Measurements from ENCODE around the gene SVOP. TPM values are rescaled to one million over a fixed set of nuclear protein-coding genes. Genes with fewer than 3 reads are reported as not detected.

Gene SVOP
- polyA plus RNA-seq, 1 donor from 2014 or later: not detected

GRCh38 chr12:108912361-108912760 is 108.5 kb downstream of the SVOP start:
- Mint-ChIP-seq H3K27ac (no peak overlapping the region), H3K9me3 (peaks cover 0 to 1% (median 0%) of the 10 kb centered on the region in 3 donors), H3K4me1 (peaks cover 0 to 6% (median 4%) of the 10 kb centered on the region in 3 donors), H3K27me3 (peaks cover 4% of the 10 kb centered on the region), H3K36me3 (peaks cover 3% of the 10 kb centered on the region), H3K4me3 (no peak overlapping the region)

GRCh38 chr12:108911915-108912314 is 109.0 kb downstream of the SVOP start:
- Mint-ChIP-seq H3K36me3 (peaks cover 3% of the 10 kb centered on the region), H3K4me3 (no peak overlapping the region), H3K4me1 (peaks cover 0 to 6% (median 4%) of the 10 kb centered on the region in 3 donors), H3K9me3 (peaks cover 0 to 1% (median 0%) of the 10 kb centered on the region in 3 donors), H3K27ac (no peak overlapping the region), H3K27me3 (peaks cover 4% of the 10 kb centered on the region)

- Mint-ChIP-seq H3K27ac (no peak overlapping the region), H3K9me3 (peaks cover 0 to 1% (median 0%) of the 10 kb centered on the region in 3 donors), H3K36me3 (peaks cover 3% of the 10 kb centered on the region), H3K4me3 (no peak overlapping the region), H3K27me3 (peaks cover 4% of the 10 kb centered on the region), H3K4me1 (peaks cover 10 to 12% (median 11%) of the 10 kb centered on the region in 3 donors)
Observed at GRCh38 chr12:108910336-108910735, 110.5 kb downstream of the SVOP start.

- Mint-ChIP-seq H3K27me3 (peaks cover 3% of the 10 kb centered on the region), H3K4me3 (peak overlapping the region in 1 of 4 donors; percentile 63), H3K27ac (no peak overlapping the region), H3K4me1 (peaks cover 14 to 18% (median 15%) of the 10 kb centered on the region in 3 donors), H3K9me3 (peaks cover 0 to 1% (median 0%) of the 10 kb centered on the region in 3 donors), H3K36me3 (peaks cover 3% of the 10 kb centered on the region)
Observed at GRCh38 chr12:108907839-108908351, 113.0 kb downstream of the SVOP start.

- Mint-ChIP-seq H3K36me3 (peaks cover 3% of the 10 kb centered on the region), H3K27ac (no peak overlapping the region), H3K27me3 (peaks cover 3% of the 10 kb centered on the region), H3K9me3 (peaks cover 0 to 1% (median 0%) of the 10 kb centered on the region in 3 donors), H3K4me3 (no peak overlapping the region), H3K4me1 (peaks cover 14 to 18% (median 15%) of the 10 kb centered on the region in 3 donors)
Observed at GRCh38 chr12:108906971-108907370, 113.9 kb downstream of the SVOP start.

- Mint-ChIP-seq H3K36me3 (no peaks in the 10 kb centered on the region), H3K9me3 (peaks cover 0 to 1% (median 0%) of the 10 kb centered on the region in 3 donors), H3K27ac (no peak overlapping the region), H3K27me3 (peaks cover 3% of the 10 kb centered on the region), H3K4me3 (peak overlapping the region in 3 of 4 donors; percentile 25 to 58 (median 34)), H3K4me1 (peaks cover 14 to 18% (median 15%) of the 10 kb centered on the region in 3 donors)
Observed at GRCh38 chr12:108905725-108906124, 115.1 kb downstream of the SVOP start.

GRCh38 chr12:108899145-108899544 is 121.7 kb downstream of the SVOP start:
- H3K4me3 Mint-ChIP-seq: no peak overlapping the region
- H3K9me3 Mint-ChIP-seq: peaks cover 0 to 3% (median 0%) of the 10 kb centered on the region in 3 donors

GRCh38 chr12:108896817-108897216 is 124.1 kb downstream of the SVOP start:
- Mint-ChIP-seq H3K36me3 (no peaks in the 10 kb centered on the region), H3K4me3 (peak overlapping the region in 1 of 4 donors; percentile 0), H3K4me1 (peaks cover 0 to 3% (median 0%) of the 10 kb centered on the region in 3 donors), H3K27me3 (no peaks in the 10 kb centered on the region), H3K9me3 (peaks cover 0 to 3% (median 0%) of the 10 kb centered on the region in 3 donors), H3K27ac (no peak overlapping the region)

More at GRCh38 chr12:108899145-108899544, 121.7 kb downstream of the SVOP start:
- Mint-ChIP-seq H3K27me3 (peaks cover 3% of the 10 kb centered on the region), H3K4me1 (peaks cover 0 to 3% (median 0%) of the 10 kb centered on the region in 3 donors), H3K36me3 (no peaks in the 10 kb centered on the region), H3K27ac (no peak overlapping the region)

GRCh38 chr12:108896336-108896735 is 124.5 kb downstream of the SVOP start:
- no peaks in the 10 kb centered on the region for H3K36me3 Mint-ChIP-seq
- H3K27ac Mint-ChIP-seq: no peak overlapping the region
- H3K27me3 Mint-ChIP-seq: no peaks in the 10 kb centered on the region
- H3K4me1 Mint-ChIP-seq: peaks cover 0 to 3% (median 0%) of the 10 kb centered on the region in 3 donors
- peaks cover 0 to 3% (median 0%) of the 10 kb centered on the region in 3 donors for H3K9me3 Mint-ChIP-seq
- peak overlapping the region in 1 of 4 donors; percentile 0 for H3K4me3 Mint-ChIP-seq

- Mint-ChIP-seq H3K4me1 (peaks cover 0 to 3% (median 0%) of the 10 kb centered on the region in 3 donors), H3K4me3 (no peak overlapping the region), H3K9me3 (peaks cover 0 to 3% (median 2%) of the 10 kb centered on the region in 3 donors), H3K36me3 (no peaks in the 10 kb centered on the region), H3K27ac (no peak overlapping the region), H3K27me3 (no peaks in the 10 kb centered on the region)
Observed at GRCh38 chr12:108895220-108895802, 125.6 kb downstream of the SVOP start.

GRCh38 chr12:108890208-108890607 is 130.7 kb downstream of the SVOP start:
- Mint-ChIP-seq H3K27me3 (no peaks in the 10 kb centered on the region), H3K9me3 (peaks cover 0 to 4% (median 2%) of the 10 kb centered on the region in 3 donors), H3K4me1 (no peaks in the 10 kb centered on the region), H3K4me3 (no peak overlapping the region), H3K27ac (no peak overlapping the region), H3K36me3 (no peaks in the 10 kb centered on the region)

GRCh38 chr12:108888031-108888430 is 132.8 kb downstream of the SVOP start:
- H3K4me1 Mint-ChIP-seq: no peaks in the 10 kb centered on the region
- H3K4me3 Mint-ChIP-seq: no peak overlapping the region
- peaks cover 0 to 4% (median 2%) of the 10 kb centered on the region in 3 donors for H3K9me3 Mint-ChIP-seq
- no peaks in the 10 kb centered on the region for H3K36me3 Mint-ChIP-seq
- no peaks in the 10 kb centered on the region for H3K27me3 Mint-ChIP-seq
- H3K27ac Mint-ChIP-seq: no peak overlapping the region

- Mint-ChIP-seq H3K36me3 (no peaks in the 10 kb centered on the region), H3K27ac (no peak overlapping the region), H3K27me3 (no peaks in the 10 kb centered on the region), H3K4me1 (no peaks in the 10 kb centered on the region), H3K9me3 (peaks cover 0 to 4% (median 2%) of the 10 kb centered on the region in 3 donors), H3K4me3 (no peak overlapping the region)
Observed at GRCh38 chr12:108886873-108887629, 133.8 kb downstream of the SVOP start.

- H3K4me3 Mint-ChIP-seq: no peak overlapping the region
- no peak overlapping the region for H3K27ac Mint-ChIP-seq
- no peaks in the 10 kb centered on the region for H3K27me3 Mint-ChIP-seq
- H3K9me3 Mint-ChIP-seq: no peaks in the 10 kb centered on the region
- no peaks in the 10 kb centered on the region for H3K36me3 Mint-ChIP-seq
- H3K4me1 Mint-ChIP-seq: no peaks in the 10 kb centered on the region
Observed at GRCh38 chr12:108884116-108885012, 136.5 kb downstream of the SVOP start.
